ENCODE measurements around the gene PRELID3B. TPM values are rescaled to one million over a fixed set of nuclear protein-coding genes. Genes with fewer than 3 reads are reported as not detected.
A peak's percentile ranks its signal among the peaks of the same experiment; 100 is the strongest.

PRELID3B gene
- total and polyA plus RNA-seq, 2 of the 13 experiments (the other 11 are each of a cell fraction or from before 2014, with no cell fraction given), result 23.3 to 42.6 TPM

GRCh38 chr20:59087829-59088433 is 45.3 kb upstream of the PRELID3B start (continued):
- TF ChIP-seq ZNF777 (CRISPR knock-in tag; IDR thresholded peaks at IDR 0.05) (no peak), GATAD2A (CRISPR knock-in tag; IDR thresholded peaks at IDR 0.05) (0 out of 2 replicates have a peak, but pooled peaks have one; percentile 20), ZNF44 (CRISPR knock-in tag; IDR thresholded peaks at IDR 0.05) (no peak), SNAI1 (CRISPR knock-in tag; IDR thresholded peaks at IDR 0.05; ENCODE audit: borderline replicate concordance) (no peak), E2F2 (CRISPR knock-in tag; IDR thresholded peaks at IDR 0.05; ENCODE audit: borderline replicate concordance) (no peak), NBN (conservative IDR thresholded peaks at IDR 0.05) (no peak), SP1 (IDR thresholded peaks at IDR 0.05) (no peak), SP1 (CRISPR knock-in tag; IDR thresholded peaks at IDR 0.05) (no peak), HNRNPK (IDR thresholded peaks at IDR 0.05; ENCODE audit: low read depth, low read length, poor library complexity, severe bottlenecking) (no peak), ZNF546 (CRISPR knock-in tag; conservative IDR thresholded peaks at IDR 0.05) (no peak), KDM2A (CRISPR knock-in tag; IDR thresholded peaks at IDR 0.05; ENCODE audit: borderline replicate concordance, low read depth) (0 out of 2 replicates have a peak, but pooled peaks have one; percentile 27), ZBTB8A (CRISPR knock-in tag; IDR thresholded peaks at IDR 0.05; ENCODE audit: borderline replicate concordance, low read depth) (no peak), ZMYM3 (CRISPR knock-in tag; IDR thresholded peaks at IDR 0.05) (no peak), SMARCE1 (IDR thresholded peaks at IDR 0.05; ENCODE audit: borderline replicate concordance) (no peak), SYNCRIP (IDR thresholded peaks at IDR 0.05; ENCODE audit: insufficient read depth, low read depth, low read length) (no peak), SATB2 (CRISPR knock-in tag; IDR thresholded peaks at IDR 0.05) (no peak), GPBP1L1 (CRISPR knock-in tag; IDR thresholded peaks at IDR 0.05) (no peak), ZNF768 (CRISPR knock-in tag; IDR thresholded peaks at IDR 0.05) (no peak), ZNF496 (CRISPR knock-in tag; IDR thresholded peaks at IDR 0.05; ENCODE audit: insufficient replicate concordance) (no peak)

Measured in HepG2 (cell line).